ENCODE data around the gene DNAJB5.

GRCh38 chr9:35044071-35044470, 54.5 kb downstream of the DNAJB5 start:
- TF ChIP-seq E2F3 (CRISPR knock-in tag; IDR thresholded peaks at IDR 0.05) (no peak), FOXM1 (IDR thresholded peaks at IDR 0.05; ENCODE audit: low read depth) (no peak), FOXM1 (CRISPR knock-in tag; IDR thresholded peaks at IDR 0.05; ENCODE audit: low read depth) (no peak), CSDE1 (IDR thresholded peaks at IDR 0.05) (no peak), FOSL1 (tag; conservative IDR thresholded peaks at IDR 0.05) (no peak), ZNF23 (CRISPR knock-in tag; IDR thresholded peaks at IDR 0.05) (no peak), PHB2 (IDR thresholded peaks at IDR 0.05; ENCODE audit: low read depth) (no peak), RFX5 (IDR thresholded peaks at IDR 0.05; ENCODE audit: low read depth, low read length) (no peak), TEAD1 (CRISPR knock-in tag; IDR thresholded peaks at IDR 0.05) (no peak), HDAC1 (IDR thresholded peaks at IDR 0.05) (no peak), CEBPB (tag; IDR thresholded peaks at IDR 0.05) (no peak), MXI1 (IDR thresholded peaks at IDR 0.05; ENCODE audit: low read depth, low read length) (no peak)
